Left cardiac atrium (tissue), 4 donors: Measurements from ENCODE around the gene INPPL1. TPM values are rescaled to one million over a fixed set of nuclear protein-coding genes. Genes with fewer than 3 reads are reported as not detected.
A peak's percentile ranks its signal among the peaks of the same experiment; 100 is the strongest.
"Not testable (repeated sequence)": the region's sequence is repeated elsewhere in the genome, so short reads cannot be mapped to it uniquely, and the experiment has no call there.

Experiments used
- ATAC-seq, 2 donors: fragments of 200-7000 bp; cut with Tn5 transposase; one replicate each; pipeline ENCODE4 v1.9.1; 2020; ENCODE audit warnings: mild to moderate bottlenecking in 2 of 2, moderate library complexity in 2 of 2
- DNase-seq: peaks from one replicate; pipeline ENCODE4 v3.0.0-alpha.2; 2020
- intact Hi-C, 2 donors: fragments of 100-400 bp; cut with DNase I; formaldehyde crosslinking; loops; one replicate each; pipeline versions ENCODE4 v1.14.1 to v1.15.1; 2022 to 2023
- long read RNA-seq: library from polyadenylated mRNA; unstranded; transcript quantifications from one replicate; pipeline ENCODE4 v2.0.0, GENCODE V29; 2021
- total RNA-seq, 2 donors: library from RNA; stranded (reverse); fragmentation: NEBNext Ultra II Directional; extraction: Animal tissue kit (Norgen Biotek cat#: 25700); gene quantifications; one replicate each; pipeline ENCODE4 v1.2.1, GENCODE V29; 2021
- donor health status: DM: no; HTN: yes; CAD: no.
- donor health status: DM: no; HTN: yes; CAD: no; lungs with severe emphysema.
- donor health status: DM: yes; HTN: yes; CAD: no.
- donor health status: Dilated cardiomyopathy.

Gene INPPL1
- 10 to 100 TPM; 89.5 to 96.4 TPM for total RNA-seq
- long read RNA-seq, full-length matches to known transcripts = 2 of 33 reads
- long read RNA-seq, partial matches to known transcripts = 28 of 33 reads
- long read RNA-seq, other reads (novel, unspliced or antisense) = 3 of 33 reads

DNA sequence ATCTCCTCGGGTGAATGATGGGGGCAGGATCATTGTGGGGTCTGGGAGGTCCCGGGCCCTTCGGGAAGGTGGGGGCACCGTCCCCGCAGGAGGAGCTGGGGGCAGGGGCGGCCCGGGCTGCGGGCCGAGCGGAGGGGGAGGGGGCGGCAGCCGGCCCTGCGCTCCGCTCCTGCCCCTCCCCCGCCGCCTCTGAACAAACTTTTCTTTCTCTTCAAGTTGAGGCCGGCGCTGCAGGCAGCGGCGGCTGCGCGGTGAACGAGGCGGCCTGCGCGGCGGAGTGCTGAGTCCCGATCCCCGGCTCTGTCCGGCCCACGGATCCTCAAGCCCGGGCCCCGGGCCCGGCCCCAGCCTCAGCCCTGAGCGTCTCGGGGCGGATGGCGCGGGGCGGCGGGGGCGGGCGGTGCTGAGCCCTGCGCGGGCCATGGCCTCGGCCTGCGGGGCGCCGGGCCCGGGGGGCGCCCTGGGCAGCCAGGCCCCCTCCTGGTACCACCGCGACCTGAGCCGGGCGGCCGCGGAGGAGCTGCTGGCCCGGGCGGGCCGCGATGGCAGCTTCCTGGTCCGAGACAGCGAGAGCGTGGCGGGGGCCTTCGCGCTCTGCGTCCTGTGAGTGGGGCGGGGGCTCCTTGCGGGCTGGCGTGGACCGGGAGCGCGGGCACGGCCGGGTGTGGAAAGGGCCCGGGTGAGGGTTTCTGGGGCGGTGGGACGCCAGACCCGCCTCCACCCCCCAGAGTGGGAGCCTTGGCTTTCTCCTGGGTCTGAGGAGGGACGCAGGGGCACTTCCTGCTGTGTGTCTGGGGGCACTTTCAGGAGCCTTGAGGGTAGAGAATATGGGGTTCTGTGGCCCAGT lies at the start of gene INPPL1:
INPPL1 (plus strand) TSS at position 204 of the 847 bp plus-strand sequence; CDS start at position 422, 218 bp downstream.
- peak; percentile 72 for DNase-seq
- ATAC-seq = peak; percentile 6 to 7
- intact Hi-C loops = loop anchor here in 1 of 2 donors (5.0 kb wide), 1 partner anchor 187 kb away; no protein-coding TSS in a partner anchor

DNA sequence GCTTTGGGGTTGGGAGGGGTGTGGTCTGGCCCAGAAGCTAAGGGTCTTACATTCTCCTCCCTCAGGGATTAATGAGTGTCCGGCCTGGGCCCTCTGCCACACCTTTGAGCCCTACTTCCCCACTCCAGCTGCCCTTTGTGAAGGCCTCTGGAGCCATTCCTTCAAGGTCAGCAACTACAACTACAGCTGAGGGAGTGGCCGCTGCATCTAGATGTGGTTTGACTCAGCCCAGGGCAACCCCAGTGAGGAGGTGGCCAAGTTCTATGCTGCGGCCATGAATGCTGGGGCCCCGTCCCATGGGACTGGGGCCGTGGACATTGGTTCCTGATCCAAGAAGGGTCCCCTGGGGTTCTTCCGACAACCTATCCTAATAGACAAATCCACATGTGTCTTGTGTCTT lies 46.9 kb upstream of the INPPL1 start:
- ATAC-seq (no peak), DNase-seq (no peak)
- intact Hi-C loops = no loop called here

GRCh38 chr11:72179049-72179803 lies 45.3 kb upstream of the INPPL1 start:
- no peak for ATAC-seq
- intact Hi-C loops = no loop called here
- DNase-seq = no peak

- no peak for DNase-seq
- ATAC-seq = no peak
- intact Hi-C loops = no loop called here
Measured at GRCh38 chr11:72179804-72180396, 44.7 kb upstream of the INPPL1 start.

- intact Hi-C loops, DNase-seq: not testable (repeated sequence)
- peak in 1 of 2 donors; percentile 13 for ATAC-seq
Measured at GRCh38 chr11:72180892-72181552, 43.5 kb upstream of the INPPL1 start.

DNA sequence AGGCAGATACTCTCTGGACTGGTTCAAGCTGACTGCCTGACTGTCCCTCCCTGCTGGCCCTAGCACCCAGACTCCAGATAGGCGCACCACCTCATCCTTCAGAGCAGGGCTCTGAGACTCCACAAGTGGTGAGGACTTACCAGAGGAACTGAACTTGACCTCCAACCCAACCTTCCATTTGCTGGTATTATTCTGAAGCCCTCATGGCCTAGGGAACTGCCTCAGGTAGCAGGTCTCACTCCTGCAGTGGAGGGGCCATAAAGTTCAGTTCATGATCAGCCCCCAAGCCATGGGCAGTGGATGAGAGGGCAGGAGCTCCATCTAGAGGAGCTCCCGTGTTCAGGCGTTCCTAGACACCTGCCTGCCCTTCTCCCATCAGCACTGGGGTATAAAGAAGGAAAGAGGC lies 43.0 kb upstream of the INPPL1 start:
- intact Hi-C loops, ATAC-seq, DNase-seq: not testable (repeated sequence)

DNA sequence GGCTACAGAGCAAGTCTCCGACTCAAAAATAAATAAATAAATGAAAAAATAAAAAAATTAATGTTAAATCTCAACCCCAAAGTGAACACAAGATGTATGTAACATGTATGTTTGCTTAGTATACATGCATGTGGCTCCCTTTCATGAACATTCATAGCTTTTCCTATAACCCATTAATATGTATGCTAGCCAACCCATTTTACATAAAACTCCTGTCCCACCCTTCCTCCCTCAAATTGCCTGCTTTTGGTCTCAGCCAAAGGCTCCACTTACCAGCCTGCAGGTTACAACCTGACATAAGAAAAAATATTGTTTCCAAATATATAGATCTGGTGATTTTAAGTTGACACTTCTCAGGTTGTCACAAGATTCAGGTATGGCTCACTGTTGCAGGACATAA lies 36.3 kb upstream of the INPPL1 start:
- DNase-seq (no peak), ATAC-seq (no peak)
- intact Hi-C loops = no loop called here

- intact Hi-C loops = no loop called here
- ATAC-seq (peak; percentile 52 to 94), DNase-seq (no peak)
Measured at GRCh38 chr11:72189455-72190250, 34.9 kb upstream of the INPPL1 start.

GRCh38 chr11:72190631-72191071 lies 33.9 kb upstream of the INPPL1 start:
- ATAC-seq (no peak), DNase-seq (no peak)
- intact Hi-C loops = no loop called here

GRCh38 chr11:72191961-72192381 lies 32.6 kb upstream of the INPPL1 start, which contains the start of gene FOLR1:
Gene FOLR1, plus strand, starts transcription at chr11:72192140. Its CDS starts 34 bp downstream, at chr11:72192174.
- ATAC-seq (no peak), DNase-seq (no peak)
- intact Hi-C loops = no loop called here

- ATAC-seq = no peak
- no peak for DNase-seq
- intact Hi-C loops = no loop called here
Measured at GRCh38 chr11:72195518-72196270, 28.9 kb upstream of the INPPL1 start.

GRCh38 chr11:72201445-72201844 lies 23.1 kb upstream of the INPPL1 start:
- intact Hi-C loops, DNase-seq, ATAC-seq: not testable (repeated sequence)

- DNase-seq = no peak
- intact Hi-C loops = no loop called here
- no peak for ATAC-seq
Measured at GRCh38 chr11:72202571-72202970, 22.0 kb upstream of the INPPL1 start.

GRCh38 chr11:72203163-72203562 lies 21.4 kb upstream of the INPPL1 start:
- intact Hi-C loops = no loop called here
- ATAC-seq (no peak), DNase-seq (no peak)

DNA sequence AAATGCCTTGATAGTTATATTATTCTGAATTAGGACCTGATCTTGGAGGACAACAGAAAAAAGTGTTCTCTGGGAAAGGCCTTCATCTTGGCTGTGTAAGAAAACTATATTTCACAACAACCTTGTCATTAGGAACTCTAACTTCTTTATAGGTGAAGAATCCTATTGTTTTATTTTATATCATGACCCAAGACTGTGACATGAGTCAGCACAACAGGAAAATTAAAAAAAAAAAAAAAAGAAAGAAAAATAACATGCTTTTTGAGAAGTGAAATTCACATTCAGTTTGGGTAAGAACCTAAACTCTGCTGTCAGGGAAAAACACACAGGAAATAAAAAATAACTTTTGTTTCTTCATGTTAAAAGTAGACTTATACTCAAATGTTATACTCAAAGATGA lies 19.7 kb upstream of the INPPL1 start:
- DNase-seq (no peak), ATAC-seq (no peak)
- intact Hi-C loops = no loop called here

DNA sequence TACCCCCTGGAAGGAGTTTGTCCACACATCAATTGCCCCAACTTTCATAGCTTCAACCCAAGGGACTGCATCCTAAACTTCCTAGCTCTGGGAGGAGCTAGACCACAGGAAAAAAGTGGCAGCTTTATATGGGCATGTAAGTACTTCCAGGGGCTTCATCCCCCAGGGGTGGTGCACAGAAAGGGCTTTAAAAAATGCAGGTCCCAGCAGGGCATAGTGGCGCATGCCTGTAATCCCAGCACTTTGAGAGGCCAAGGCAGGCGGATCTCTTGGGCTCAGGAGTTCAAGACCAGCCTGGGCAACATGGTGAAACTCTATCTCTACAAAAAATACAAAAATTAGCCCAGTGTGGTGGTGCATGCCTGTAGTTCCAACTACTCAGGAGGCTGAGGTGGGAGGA lies 17.8 kb upstream of the INPPL1 start:
- intact Hi-C loops, DNase-seq, ATAC-seq: not testable (repeated sequence)

DNA sequence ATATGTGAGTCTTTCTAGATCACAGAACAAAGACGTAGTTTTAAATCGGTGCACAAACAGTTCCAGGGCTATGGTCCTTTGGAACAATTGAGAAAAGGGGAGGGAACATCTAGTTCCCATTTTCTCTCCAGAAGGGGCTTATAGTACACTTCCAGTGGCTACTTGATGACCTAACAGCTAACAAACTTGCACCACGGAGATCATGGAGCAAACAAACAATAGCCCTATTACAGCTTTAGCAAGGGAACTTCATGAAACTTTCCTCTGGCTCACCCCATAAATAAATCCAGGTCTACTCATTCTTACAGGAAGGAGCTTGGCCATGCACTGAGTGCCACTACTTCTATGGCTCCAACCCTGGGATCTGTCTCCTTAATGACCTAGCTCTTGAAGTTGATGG lies 16.3 kb upstream of the INPPL1 start:
- ATAC-seq = no peak
- intact Hi-C loops = no loop called here
- no peak for DNase-seq
